Peyer's patch (tissue), 4 donors: ENCODE data around the gene SLC35E2B.

Source experiments
- POLR2A ChIP-seq, 2 donors: fragments of 450-650 bp; IDR thresholded peaks; one replicate each; pipeline ENCODE4 v1.5.1; 2017; ENCODE audit warnings: antibody characterized with exemption in 2 of 2, mild to moderate bottlenecking in 2 of 2, moderate library complexity in 2 of 2
- TF ChIP-seq, protein P1 (sequence below), 6 experiments: fragments of 450-650 bp in 4 of 6; fragments of 200-600 bp in 2 of 6; sonication (generic) in 1 of 6; IDR thresholded peaks; one replicate each; pipeline ENCODE4 v1.5.1; 2017 to 2019; ENCODE audit warnings: antibody characterized with exemption in 6 of 6, mild to moderate bottlenecking in 3 of 6, moderate library complexity in 1 of 6

DNA sequence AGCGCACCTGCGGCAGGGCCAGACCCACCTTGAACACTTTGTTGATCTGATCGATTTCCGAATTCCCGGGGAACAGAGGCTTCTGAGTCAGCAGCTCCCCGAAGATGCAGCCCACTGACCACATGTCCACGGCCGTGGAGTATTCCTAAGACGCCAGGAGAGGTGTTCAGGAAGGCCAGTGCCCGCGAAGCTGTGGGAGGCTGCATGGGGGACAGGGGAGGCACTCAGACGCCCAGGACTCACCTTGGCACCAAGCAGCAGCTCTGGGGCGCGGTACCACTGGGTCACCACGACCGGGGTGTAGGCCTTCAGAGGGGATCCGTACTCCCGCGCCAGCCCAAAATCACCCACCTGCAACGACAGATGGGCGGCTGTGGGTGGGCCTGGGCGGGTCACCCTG is 11.2 kb upstream of the SLC35E2B start:
- TF ChIP-seq, protein P1, sequence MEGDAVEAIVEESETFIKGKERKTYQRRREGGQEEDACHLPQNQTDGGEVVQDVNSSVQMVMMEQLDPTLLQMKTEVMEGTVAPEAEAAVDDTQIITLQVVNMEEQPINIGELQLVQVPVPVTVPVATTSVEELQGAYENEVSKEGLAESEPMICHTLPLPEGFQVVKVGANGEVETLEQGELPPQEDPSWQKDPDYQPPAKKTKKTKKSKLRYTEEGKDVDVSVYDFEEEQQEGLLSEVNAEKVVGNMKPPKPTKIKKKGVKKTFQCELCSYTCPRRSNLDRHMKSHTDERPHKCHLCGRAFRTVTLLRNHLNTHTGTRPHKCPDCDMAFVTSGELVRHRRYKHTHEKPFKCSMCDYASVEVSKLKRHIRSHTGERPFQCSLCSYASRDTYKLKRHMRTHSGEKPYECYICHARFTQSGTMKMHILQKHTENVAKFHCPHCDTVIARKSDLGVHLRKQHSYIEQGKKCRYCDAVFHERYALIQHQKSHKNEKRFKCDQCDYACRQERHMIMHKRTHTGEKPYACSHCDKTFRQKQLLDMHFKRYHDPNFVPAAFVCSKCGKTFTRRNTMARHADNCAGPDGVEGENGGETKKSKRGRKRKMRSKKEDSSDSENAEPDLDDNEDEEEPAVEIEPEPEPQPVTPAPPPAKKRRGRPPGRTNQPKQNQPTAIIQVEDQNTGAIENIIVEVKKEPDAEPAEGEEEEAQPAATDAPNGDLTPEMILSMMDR (IDR thresholded peaks at IDR 0.05) = no peak
- TF ChIP-seq POLR2A (IDR thresholded peaks at IDR 0.05) = no peak
